Activated CD8-positive, alpha-beta memory T cell treated with anti-CD3 and anti-CD28 coated beads, Interleukin-2, amount 50 U/mL, for 48 hours (primary cell): Measurements from ENCODE around the gene LMNB1.
"Not testable (repeated sequence)": the region's sequence is repeated elsewhere in the genome, so short reads cannot be mapped to it uniquely, and the experiment has no call there.

Experiments
- DNase-seq: peaks from one replicate; pipeline ENCODE4 v3.0.0-alpha.2; 2020

LMNB1 gene

GRCh38 chr5:126831156-126831555, 54.2 kb downstream of the LMNB1 start:
- no peak for DNase-seq

- DNase-seq: no peak
These were observed 59.8 kb downstream of the LMNB1 start for GRCh38 chr5:126836778-126837177.

- DNase-seq: no peak
These were observed 60.3 kb downstream of the LMNB1 start for GRCh38 chr5:126837242-126837641.

GRCh38 chr5:126837906-126838539, 61.1 kb downstream of the LMNB1 start:
- DNase-seq: no peak

- DNase-seq: not testable (repeated sequence)
These were observed 62.5 kb downstream of the LMNB1 start for GRCh38 chr5:126839407-126839806.

GRCh38 chr5:126843375-126843774, 66.4 kb downstream of the LMNB1 start:
- DNase-seq: not testable (repeated sequence)

- DNase-seq: not testable (repeated sequence)
These were observed 68.6 kb downstream of the LMNB1 start for GRCh38 chr5:126845470-126846070.

- DNase-seq: no peak
These were observed 69.4 kb downstream of the LMNB1 start for GRCh38 chr5:126846344-126846743.

- DNase-seq: no peak
These were observed 70.0 kb downstream of the LMNB1 start for GRCh38 chr5:126846744-126847455.

- no peak for DNase-seq
These were observed 70.5 kb downstream of the LMNB1 start for GRCh38 chr5:126847456-126847820.

GRCh38 chr5:126847826-126848251, 70.9 kb downstream of the LMNB1 start:
- no peak for DNase-seq

- DNase-seq: no peak
These were observed 71.3 kb downstream of the LMNB1 start for GRCh38 chr5:126848253-126848652.

GRCh38 chr5:126849101-126849678, 72.3 kb downstream of the LMNB1 start:
- DNase-seq: no peak

- no peak for DNase-seq
These were observed 74.6 kb downstream of the LMNB1 start for GRCh38 chr5:126851501-126852011.

GRCh38 chr5:126852091-126852571, 75.2 kb downstream of the LMNB1 start:
- no peak for DNase-seq

GRCh38 chr5:126852841-126853271, 75.9 kb downstream of the LMNB1 start:
- DNase-seq: no peak

GRCh38 chr5:126853541-126854307, 76.8 kb downstream of the LMNB1 start:
- not testable (repeated sequence) for DNase-seq

- DNase-seq: no peak
These were observed 77.7 kb downstream of the LMNB1 start for GRCh38 chr5:126854526-126855110.

- no peak for DNase-seq
These were observed 78.3 kb downstream of the LMNB1 start for GRCh38 chr5:126855266-126855665.

GRCh38 chr5:126857472-126858410, 80.8 kb downstream of the LMNB1 start:
- DNase-seq: no peak

- DNase-seq: no peak
These were observed 81.5 kb downstream of the LMNB1 start for GRCh38 chr5:126858441-126858840.
